Lung microvascular endothelial cell (primary cell): Measurements from ENCODE around the gene C20orf173. TPM values are rescaled to one million over a fixed set of nuclear protein-coding genes. Genes with fewer than 3 reads are reported as not detected.
"Not testable (repeated sequence)": the region's sequence is repeated elsewhere in the genome, so short reads cannot be mapped to it uniquely, and the experiment has no call there.

Experiments used
- DNase-seq, 2 donors: peaks; one replicate each; pipeline versions ENCODE4 v3.0.0 to v3.0.0-alpha.2; 2010; ENCODE audit warnings: low read depth in 2 of 2
- total RNA-seq: library from RNA; depleted of rRNA; stranded (reverse); fragments of >200 nt; gene quantifications from 2 replicates; pipeline ENCODE4 v1.2.1, GENCODE V29; 2014

C20orf173 gene
- total RNA-seq, 1 donor from 2014 or later, result not detected

DNA sequence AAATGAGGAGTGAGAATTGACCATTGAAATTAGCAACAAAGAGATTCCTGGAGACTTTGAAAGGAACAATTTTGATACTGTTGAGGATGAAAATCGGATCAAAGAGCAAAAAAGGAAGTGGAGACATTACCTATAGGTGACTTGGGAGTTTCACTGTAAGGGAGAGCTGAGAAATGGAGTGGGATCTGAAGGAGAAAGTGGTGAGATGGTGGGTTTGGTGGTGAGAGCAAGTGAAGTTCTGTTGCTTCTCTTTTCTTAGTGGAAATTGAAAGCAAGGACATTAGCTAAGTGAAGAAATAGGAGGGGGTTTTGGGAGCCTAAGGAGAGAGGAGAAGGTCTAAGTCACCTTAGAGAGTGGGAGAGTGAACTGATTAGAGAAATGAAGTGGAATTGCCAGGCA lies 16.7 kb upstream of the C20orf173 start:
- DNase-seq, result no peak

DNA sequence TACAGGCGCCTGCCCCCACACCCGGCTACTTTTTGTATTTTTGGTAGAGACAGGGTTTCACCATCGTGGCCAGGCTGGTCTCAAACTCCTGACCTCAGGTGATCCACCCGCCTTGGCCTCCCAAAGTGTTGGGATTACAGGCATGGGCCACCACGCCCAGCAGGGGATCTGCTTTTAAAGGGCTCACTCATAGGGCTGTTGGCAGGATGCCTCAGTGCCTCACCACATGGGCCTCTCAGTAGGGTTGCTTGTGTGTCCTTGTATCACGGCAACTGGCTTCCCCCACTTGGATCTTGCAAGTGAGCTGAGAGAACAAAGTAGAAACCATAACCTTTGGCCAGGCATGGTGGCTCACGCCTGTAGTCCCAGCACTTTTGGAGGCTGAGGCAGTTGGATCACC lies 15.5 kb upstream of the C20orf173 start:
- not testable (repeated sequence) for DNase-seq

DNA sequence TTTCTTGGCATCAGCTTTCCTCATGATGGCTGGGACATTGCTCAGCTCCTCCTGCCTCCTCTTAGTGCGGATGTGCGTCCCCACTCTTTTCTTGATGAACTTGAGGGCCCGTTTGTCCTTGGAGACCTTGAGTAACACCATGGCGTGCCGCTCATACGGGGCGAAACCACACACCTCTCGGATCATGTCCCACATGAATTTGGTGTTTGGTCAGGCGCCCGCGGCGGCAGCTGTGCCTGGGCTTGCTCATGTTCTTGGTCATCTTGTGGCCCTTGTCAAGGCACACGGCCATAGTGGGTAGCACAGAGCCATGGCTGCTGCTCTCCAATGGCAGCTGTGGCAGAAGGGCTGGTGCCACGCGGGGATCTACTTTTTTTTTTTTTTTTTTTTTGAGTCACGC lies 15.0 kb upstream of the C20orf173 start:
- DNase-seq, result no peak

- no peak for DNase-seq
Observed at GRCh38 chr20:35542990-35543389, 13.5 kb upstream of the C20orf173 start.

GRCh38 chr20:35541783-35542662 lies 12.6 kb upstream of the C20orf173 start, which contains the start of gene ERGIC3:
TSS of gene ERGIC3 (plus strand) at chr20:35542078. CDS start at chr20:35542098, 20 bp downstream.
- peak; percentile 94 to 96 for DNase-seq

- DNase-seq, result no peak
Observed at GRCh38 chr20:35541118-35541782, 11.8 kb upstream of the C20orf173 start.

DNA sequence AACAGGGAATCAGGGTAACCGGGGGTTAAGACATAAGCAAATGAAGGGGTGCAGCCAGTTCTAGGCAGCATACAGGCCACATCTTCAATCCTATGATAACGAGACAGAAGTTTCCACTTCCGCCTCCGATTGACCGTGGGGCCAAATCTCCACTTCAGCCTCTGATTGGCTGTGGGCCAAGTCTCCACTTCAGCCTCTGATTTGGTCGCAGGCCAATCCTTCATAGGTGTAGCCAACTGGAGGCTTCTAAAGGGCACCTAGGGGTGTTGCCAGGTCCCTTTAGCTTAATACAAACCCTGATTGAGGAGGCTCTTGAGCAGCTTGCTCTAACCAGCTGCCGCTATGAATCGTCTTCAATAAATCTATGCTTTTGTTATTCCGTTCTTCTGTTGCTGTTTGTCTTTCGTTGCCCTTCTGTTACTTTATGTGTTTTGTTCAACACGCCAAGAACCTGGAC lies 10.3 kb upstream of the C20orf173 start:
- peak in 1 of 2 donors; percentile 10 for DNase-seq

DNA sequence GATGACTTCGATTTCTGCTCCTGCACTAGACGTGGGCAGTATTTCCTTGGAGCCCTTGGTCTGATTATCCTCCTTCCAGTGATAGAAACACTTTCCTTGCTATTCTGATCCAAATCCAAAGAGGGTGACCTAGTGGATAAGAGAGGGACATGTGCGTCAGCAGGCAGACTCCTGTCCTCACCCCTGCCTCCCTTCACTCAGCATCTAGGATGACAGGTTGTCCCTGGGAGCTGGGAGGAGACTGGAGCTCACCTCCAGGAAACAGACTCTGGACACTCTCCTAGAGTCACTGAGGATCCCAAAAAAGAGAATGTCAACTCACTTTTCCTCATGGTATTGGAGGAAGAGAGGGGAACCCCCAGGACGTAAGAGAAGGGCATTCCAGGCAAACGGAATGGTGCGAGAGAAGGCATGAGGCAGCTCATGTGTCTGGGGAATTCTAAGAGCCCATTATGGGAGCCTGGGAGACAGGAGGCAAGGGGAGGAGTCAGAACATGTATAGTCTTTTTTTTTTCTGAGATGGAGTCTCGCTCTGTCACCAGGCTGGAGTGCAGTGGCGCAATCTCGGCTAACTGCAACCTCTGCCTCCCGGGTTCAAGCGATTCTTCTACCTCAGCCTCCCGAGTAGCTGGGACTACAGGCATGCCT lies 2.2 kb downstream of the C20orf173 start:
- no peak for DNase-seq

DNA sequence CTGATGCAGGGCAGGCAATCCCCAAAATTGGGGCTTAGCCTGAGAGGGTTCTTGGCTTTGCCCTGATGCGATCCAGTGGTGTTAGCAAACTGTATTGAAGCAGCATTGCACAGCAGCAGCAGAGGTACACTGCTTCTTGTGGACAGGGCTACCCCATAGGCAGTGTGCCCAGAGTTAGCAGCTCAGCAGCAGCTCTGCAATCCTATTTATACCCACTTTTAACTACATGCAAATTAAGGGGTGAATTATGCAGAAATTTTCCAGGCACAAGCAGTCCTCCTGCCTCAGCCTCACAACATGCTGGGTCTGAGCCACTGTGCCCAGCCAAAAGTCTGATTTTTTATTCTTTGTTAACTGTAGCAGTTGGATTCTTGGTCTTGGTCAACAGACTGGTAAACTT lies 3.8 kb downstream of the C20orf173 start:
- no peak for DNase-seq

GRCh38 chr20:35523298-35523888 lies 6.1 kb downstream of the C20orf173 start:
- no peak for DNase-seq

- DNase-seq, result no peak
Observed at GRCh38 chr20:35518955-35519354, 10.5 kb downstream of the C20orf173 start.

DNA sequence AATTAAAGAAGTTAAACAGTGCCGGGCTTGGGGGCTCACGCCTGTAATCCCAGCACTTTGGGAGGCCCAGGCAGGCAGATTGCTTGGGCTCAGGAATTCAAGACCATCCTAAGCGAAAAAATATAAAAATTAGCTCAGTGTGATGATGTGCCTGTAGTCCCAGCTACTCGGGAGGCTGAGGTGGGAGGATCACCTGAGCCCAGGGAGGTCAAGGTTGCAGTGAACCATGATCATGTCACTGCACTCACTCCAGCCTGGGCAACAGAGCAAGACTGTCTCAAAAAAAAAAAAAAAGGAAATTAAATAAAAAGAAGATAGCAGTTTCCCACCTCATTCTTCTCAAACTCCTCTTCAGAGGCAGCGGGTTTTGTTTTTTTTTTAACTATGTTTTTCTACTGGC lies 11.7 kb downstream of the C20orf173 start:
- not testable (repeated sequence) for DNase-seq

DNA sequence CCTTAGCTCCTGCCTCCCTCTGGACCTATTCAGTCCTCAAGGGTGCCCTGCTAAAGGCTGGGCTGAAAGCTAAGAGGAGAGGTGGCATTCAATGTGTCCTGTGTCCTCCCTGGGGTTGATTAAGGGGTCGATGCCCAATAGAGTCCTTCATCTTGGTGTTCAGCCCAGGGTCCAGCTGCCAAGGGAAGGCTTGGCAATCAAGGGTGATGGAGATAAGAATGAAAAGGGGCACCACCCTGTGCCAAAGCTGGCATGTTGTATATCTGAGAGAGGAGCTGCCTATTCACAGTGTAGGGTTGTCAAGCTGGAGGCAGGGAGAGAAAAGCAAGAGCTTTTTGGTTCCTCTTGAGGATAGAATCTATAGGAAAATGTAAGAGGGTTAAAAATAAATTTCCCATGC lies 12.3 kb downstream of the C20orf173 start:
- DNase-seq, result no peak

GRCh38 chr20:35515949-35516645 lies 13.4 kb downstream of the C20orf173 start:
- peak in 1 of 2 donors; percentile 48 for DNase-seq

DNA sequence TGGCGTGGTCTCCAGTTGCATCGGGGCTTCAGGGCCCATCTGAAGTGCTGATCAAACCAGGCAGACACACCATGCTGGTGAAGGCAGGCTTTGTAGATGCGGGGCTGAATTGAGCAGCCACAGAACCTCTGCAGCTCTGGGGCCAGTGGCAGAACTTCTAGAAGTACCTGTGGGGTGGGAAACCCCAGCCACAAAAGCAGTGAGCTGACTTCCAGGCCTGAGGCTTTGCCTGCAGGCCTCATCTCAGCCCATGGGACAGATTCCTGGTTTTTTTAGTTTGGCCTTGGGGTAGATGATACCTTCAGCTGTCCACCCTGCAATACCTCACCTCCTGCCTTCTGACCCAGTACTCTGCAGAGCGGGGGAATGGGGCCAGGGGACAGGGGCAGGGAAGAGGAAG lies 14.1 kb downstream of the C20orf173 start:
- no peak for DNase-seq

DNA sequence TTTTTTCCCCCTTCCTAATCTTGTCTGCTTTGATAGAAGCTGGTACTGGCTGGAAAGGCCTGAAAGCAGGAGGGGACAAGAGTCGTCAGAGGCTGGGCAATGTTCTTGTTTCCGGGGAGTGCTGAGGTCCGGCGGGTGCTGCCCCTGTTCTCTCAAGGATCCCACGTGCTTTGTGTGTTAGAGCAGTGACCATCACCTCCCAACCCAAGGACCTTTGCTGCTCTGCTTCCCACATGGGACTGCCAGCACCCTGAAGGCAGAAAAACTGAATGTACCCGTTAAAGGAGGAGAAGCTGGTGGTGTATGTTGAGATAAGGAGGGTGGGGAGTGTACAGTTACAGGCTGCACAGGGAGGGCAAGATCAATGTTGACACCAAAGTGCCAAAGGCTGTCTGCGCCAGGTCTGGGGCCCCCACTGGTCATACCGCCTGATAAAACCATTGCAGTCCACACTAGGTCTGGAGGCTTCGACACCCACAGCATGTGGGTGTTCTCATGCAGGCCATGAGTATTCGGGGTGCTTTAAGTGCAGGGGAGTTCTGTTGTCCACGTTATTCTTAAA lies 15.0 kb downstream of the C20orf173 start:
- no peak for DNase-seq

DNA sequence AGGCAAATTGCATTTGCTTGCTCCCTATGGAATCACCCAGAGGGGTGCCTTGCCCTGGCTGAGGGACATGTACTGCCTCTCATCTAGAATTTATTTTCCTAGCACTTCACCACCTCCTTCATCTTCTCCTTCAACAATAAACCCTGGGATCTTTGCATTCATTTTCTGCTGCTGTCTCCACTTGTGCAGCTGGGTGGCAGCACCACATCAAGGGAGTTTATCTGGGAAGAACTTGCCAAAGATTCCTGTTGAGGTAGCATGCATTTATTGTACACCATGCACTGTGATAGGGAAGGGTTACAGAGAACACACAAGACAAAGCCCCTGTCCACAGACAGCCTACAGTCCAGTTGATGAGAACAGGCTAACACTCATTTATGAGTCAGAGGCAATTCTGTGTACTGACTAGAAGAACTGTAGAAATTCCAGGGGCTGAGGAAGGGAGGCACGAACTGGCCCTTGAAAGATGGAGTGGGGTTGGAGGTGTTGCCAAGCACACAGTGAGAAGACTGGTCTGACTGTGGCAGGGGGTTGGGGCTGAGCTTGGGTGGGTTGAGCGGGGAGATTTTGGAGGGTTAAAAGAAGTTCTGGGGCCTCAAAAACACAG lies 17.5 kb downstream of the C20orf173 start:
- DNase-seq, result peak; percentile 58 to 68

DNA sequence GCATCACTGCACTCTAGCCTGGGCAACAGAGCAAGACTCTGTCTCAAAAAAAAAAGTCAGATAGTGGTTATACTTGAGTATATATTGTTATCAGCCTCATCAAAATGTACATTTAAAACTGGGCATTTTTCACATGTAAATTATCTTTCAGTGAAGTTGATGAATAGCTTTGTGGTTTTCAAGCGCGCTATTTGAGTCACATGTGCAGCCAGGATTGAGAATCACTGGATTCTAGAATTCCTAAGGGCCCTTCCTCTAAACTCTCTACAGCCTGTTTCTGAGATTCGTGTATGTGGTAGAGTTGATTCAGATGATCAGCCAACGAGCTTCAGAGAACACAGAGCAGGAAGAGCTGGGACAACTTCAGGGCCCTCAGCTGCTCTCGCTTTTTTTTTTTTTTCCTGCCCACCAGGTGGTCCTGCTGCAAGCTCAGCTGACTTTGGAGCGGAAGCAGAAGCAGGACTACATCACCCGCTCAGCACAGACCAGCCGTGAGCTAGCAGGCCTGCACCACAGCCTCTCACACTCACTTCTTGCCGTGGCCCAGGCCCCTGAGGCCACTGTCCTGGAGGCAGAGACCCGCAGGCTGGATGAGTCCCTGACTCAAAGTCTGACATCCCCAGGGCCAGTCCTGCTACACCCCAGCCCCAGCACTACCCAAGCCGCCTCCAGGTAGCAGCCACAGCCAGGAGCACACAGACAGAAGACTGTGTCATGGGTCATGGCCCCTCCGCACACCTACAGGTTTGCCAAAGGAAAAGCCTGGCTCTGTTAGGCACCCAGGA lies 18.3 kb downstream of the C20orf173 start:
- DNase-seq, result no peak

DNA sequence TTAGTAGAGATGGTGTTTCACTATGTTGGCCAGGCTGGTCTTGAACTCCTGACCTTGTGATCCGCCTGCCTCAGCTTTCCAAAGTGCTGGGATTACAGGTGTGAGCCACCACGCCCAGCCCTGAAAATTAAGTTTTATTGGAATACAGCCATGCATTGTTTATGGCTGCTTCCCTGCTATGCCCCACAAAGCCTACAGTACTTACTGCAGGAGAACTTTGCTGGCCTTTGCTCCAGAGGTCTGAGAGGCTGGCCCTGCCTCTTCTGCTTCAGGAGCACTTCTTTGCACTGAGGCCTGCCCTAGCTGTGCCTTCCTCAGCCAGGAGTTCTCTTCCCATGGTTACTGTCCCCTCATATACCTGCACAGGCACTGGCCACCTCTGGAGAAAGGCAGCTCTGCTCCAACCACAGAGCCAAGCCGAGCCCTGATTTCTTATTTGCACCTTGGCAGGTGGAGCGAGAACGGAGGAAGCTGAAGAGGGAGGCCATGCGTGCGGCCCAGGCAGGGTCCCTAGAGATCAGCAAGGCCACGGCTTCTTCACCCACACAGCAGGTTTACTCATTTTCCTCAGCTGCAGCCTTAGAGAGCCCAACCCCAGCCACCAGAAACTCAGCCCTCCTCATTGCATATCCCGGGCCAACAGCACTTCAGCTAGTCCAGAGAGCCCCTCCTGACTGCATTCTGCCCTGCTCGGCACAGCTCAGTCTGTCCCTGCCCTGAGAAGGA lies 20.8 kb downstream of the C20orf173 start:
- no peak for DNase-seq
